Epidermal melanocyte (primary cell): ENCODE results near the gene PDZD8.

Experiments used
- DNase-seq: peaks from one replicate; pipeline ENCODE4 v3.0.0; 2011; ENCODE audit warnings: low spot score; ENCODE audit not compliant: insufficient read length

The PDZD8 gene

GRCh38 chr10:117391436-117392205 is 16.4 kb upstream of the PDZD8 start:
- no peak for DNase-seq

- no peak for DNase-seq
Measured at GRCh38 chr10:117390420-117390819, 15.2 kb upstream of the PDZD8 start.

- DNase-seq: no peak
Measured at GRCh38 chr10:117386805-117387204, 11.6 kb upstream of the PDZD8 start.

- no peak for DNase-seq
Measured at GRCh38 chr10:117382861-117383260, 7.6 kb upstream of the PDZD8 start.

GRCh38 chr10:117374506-117375359 is 507 bp downstream of the PDZD8 start:
- DNase-seq: no peak

- DNase-seq: no peak
Measured at GRCh38 chr10:117373823-117374505, 1.3 kb downstream of the PDZD8 start.

- no peak for DNase-seq
Measured at GRCh38 chr10:117370205-117370604, 5.0 kb downstream of the PDZD8 start.

- no peak for DNase-seq
Measured at GRCh38 chr10:117367718-117368117, 7.5 kb downstream of the PDZD8 start.

- no peak for DNase-seq
Measured at GRCh38 chr10:117366741-117367140, 8.5 kb downstream of the PDZD8 start.

- no peak for DNase-seq
Measured at GRCh38 chr10:117365612-117366011, 9.6 kb downstream of the PDZD8 start.

- DNase-seq: no peak
Measured at GRCh38 chr10:117364110-117364960, 10.9 kb downstream of the PDZD8 start.

- DNase-seq: no peak
Measured at GRCh38 chr10:117363028-117363427, 12.2 kb downstream of the PDZD8 start.

GRCh38 chr10:117362313-117362712 is 12.9 kb downstream of the PDZD8 start:
- no peak for DNase-seq

- no peak for DNase-seq
Measured at GRCh38 chr10:117360994-117361667, 14.1 kb downstream of the PDZD8 start.

- no peak for DNase-seq
Measured at GRCh38 chr10:117360016-117360415, 15.2 kb downstream of the PDZD8 start.

- DNase-seq: no peak
Measured at GRCh38 chr10:117355072-117355471, 20.2 kb downstream of the PDZD8 start.

- DNase-seq: no peak
Measured at GRCh38 chr10:117353684-117354083, 21.6 kb downstream of the PDZD8 start.

GRCh38 chr10:117352724-117353123 is 22.5 kb downstream of the PDZD8 start:
- no peak for DNase-seq

GRCh38 chr10:117351996-117352395 is 23.2 kb downstream of the PDZD8 start:
- DNase-seq: no peak

GRCh38 chr10:117351558-117351957 is 23.7 kb downstream of the PDZD8 start:
- no peak for DNase-seq

- no peak for DNase-seq
Measured at GRCh38 chr10:117350909-117351308, 24.3 kb downstream of the PDZD8 start.
